HG03558 (cell line): ENCODE results near the gene RPL27.

Source experiments
- ATAC-seq: cut with Tn5 transposase; IDR thresholded peaks from one replicate; pipeline ENCODE4 v1.9.1; 2021; ENCODE audit warnings: moderate number of reproducible peaks; ENCODE audit not compliant: unreplicated experiment; ENCODE audit errors: extremely low read depth

The RPL27 gene

GRCh38 chr17:43042025-43042628, 43.9 kb downstream of the RPL27 start:
- no peak for ATAC-seq

- no peak for ATAC-seq
These were observed 45.1 kb downstream of the RPL27 start for GRCh38 chr17:43043307-43043706.

- no peak for ATAC-seq
These were observed 45.8 kb downstream of the RPL27 start for GRCh38 chr17:43044024-43044423.

- ATAC-seq = no peak
These were observed 53.8 kb downstream of the RPL27 start for GRCh38 chr17:43051969-43052368.
